GM06990 (cell line): ENCODE results near the gene BPIFB3.
"Not testable (repeated sequence)": the region's sequence is repeated elsewhere in the genome, so short reads cannot be mapped to it uniquely, and the experiment has no call there.

Source experiments
- DNase-seq: peaks from one replicate; pipeline ENCODE4 v3.0.0-alpha.2; 2011; ENCODE audit not compliant: insufficient read length; ENCODE audit errors: extremely low read depth
- H3K27me3 ChIP-seq: replicated peaks from 2 replicates; pipeline ENCODE4 v1.6.0; 2011; ENCODE audit warnings: low read length; ENCODE audit not compliant: control insufficient read depth, insufficient read depth
- H3K36me3 ChIP-seq: 2 replicates; pipeline ENCODE4 v1.5.1; 2011; ENCODE audit warnings: low read length; ENCODE audit not compliant: control insufficient read depth, insufficient read depth
- H3K4me3 ChIP-seq: replicated peaks from 2 replicates; pipeline ENCODE4 v1.5.1; 2011; ENCODE audit warnings: low read depth, mild to moderate bottlenecking, control low read depth, low read length
- TF ChIP-seq, protein P1 (sequence below): IDR thresholded peaks from 2 replicates; pipeline ENCODE4 v1.5.1; 2011; ENCODE audit warnings: low read length, control low read depth, mild to moderate bottlenecking, inconsistent platforms; ENCODE audit not compliant: insufficient read depth, poor library complexity, severe bottlenecking

Gene BPIFB3

DNA sequence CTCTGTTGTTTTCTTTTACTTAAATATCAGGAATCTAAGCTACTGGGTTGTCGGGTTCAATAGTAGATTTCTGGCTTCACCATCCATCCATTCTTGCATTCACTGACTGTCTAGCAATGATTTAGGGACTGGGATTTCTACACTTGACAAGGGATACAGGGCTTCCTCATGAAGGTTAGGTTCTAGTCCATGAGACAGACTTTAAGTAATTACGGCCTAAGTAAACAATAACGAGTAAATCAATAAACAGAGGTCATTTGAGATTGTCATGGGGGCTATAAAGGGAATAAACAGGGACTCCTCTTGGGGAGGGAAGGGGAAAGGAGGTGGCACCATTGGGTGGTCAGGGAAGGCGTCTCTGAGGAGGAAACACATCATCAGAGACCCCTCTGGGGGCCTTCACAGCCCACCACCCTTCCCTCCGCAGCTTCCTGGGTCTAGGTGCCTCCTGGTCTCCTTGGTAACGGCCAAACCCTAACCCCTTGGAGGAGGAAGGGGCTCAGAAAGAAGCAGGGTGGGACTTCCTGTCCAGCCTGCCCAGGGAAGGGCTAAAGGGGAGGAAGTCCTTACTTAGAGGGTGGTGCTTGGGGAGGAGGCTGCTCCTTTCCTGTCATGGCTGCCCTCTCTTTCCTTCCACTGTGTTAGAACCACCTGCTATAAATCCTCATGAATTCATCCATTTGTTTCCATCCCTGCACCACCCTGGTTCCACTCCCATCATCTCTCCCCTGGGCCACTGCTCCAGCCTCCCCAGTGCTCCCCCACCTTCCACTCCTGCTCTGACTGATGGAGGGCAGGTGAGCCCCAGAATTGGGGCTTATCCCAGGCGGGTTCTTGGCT lies 59.1 kb downstream of the BPIFB3 start:
- Histone ChIP-seq H3K4me3 (no peak overlapping the region), H3K27me3 (no peaks in the 10 kb centered on the region), H3K36me3 (no peaks in the 10 kb centered on the region)
- TF ChIP-seq, protein P1, sequence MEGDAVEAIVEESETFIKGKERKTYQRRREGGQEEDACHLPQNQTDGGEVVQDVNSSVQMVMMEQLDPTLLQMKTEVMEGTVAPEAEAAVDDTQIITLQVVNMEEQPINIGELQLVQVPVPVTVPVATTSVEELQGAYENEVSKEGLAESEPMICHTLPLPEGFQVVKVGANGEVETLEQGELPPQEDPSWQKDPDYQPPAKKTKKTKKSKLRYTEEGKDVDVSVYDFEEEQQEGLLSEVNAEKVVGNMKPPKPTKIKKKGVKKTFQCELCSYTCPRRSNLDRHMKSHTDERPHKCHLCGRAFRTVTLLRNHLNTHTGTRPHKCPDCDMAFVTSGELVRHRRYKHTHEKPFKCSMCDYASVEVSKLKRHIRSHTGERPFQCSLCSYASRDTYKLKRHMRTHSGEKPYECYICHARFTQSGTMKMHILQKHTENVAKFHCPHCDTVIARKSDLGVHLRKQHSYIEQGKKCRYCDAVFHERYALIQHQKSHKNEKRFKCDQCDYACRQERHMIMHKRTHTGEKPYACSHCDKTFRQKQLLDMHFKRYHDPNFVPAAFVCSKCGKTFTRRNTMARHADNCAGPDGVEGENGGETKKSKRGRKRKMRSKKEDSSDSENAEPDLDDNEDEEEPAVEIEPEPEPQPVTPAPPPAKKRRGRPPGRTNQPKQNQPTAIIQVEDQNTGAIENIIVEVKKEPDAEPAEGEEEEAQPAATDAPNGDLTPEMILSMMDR = no peak
- no peak for DNase-seq

DNA sequence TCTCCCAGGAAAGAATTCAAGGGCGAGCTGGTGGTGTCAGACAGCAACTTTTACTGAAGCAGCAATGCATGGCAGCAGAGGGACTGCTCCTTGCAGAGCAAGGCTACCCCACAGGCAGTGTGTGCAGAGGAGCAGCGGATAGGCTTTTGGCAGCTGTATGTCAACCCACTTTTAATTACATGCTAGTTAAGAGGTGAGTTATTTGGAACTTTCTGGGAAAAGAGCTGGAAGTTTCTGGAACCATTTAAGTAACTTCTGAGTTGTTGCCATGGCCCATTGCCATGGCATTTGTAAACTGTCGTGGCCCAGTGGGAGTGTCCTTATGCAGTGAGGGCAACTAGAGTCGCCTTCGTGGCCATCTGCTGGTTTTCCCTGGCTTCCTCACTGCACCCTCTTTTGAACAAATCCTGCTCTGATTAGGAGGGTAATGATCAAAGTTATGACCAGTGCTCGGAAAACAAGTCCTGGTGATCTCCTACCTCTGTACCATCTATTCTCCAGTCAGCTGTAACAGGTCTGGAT lies 59.7 kb downstream of the BPIFB3 start:
- no peak for DNase-seq
- TF ChIP-seq, protein P1 = no peak
- Histone ChIP-seq H3K36me3 (no peaks in the 10 kb centered on the region), H3K27me3 (no peaks in the 10 kb centered on the region), H3K4me3 (no peak overlapping the region)

DNA sequence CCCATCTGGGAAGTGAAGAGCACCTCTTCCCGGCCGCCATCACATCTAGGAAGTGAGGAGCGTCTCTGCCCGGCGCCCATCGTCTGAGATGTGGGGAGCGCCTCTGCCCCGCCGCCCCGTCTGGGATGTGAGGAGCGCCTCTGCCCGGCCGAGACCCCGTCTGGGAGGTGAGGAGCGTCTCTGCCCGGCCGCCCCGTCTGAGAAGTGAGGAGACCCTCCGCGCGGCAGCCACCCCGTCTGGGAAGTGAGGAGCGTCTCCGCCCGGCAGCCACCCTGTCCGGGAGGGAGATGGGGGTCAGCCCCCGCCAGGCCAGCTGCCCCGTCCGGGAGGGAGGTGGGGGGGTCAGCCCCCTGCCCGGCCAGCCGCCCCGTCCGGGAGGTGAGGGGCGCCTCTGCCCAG lies 61.8 kb downstream of the BPIFB3 start:
- H3K36me3 ChIP-seq, DNase-seq, H3K27me3 ChIP-seq, H3K4me3 ChIP-seq: not testable (repeated sequence)

DNA sequence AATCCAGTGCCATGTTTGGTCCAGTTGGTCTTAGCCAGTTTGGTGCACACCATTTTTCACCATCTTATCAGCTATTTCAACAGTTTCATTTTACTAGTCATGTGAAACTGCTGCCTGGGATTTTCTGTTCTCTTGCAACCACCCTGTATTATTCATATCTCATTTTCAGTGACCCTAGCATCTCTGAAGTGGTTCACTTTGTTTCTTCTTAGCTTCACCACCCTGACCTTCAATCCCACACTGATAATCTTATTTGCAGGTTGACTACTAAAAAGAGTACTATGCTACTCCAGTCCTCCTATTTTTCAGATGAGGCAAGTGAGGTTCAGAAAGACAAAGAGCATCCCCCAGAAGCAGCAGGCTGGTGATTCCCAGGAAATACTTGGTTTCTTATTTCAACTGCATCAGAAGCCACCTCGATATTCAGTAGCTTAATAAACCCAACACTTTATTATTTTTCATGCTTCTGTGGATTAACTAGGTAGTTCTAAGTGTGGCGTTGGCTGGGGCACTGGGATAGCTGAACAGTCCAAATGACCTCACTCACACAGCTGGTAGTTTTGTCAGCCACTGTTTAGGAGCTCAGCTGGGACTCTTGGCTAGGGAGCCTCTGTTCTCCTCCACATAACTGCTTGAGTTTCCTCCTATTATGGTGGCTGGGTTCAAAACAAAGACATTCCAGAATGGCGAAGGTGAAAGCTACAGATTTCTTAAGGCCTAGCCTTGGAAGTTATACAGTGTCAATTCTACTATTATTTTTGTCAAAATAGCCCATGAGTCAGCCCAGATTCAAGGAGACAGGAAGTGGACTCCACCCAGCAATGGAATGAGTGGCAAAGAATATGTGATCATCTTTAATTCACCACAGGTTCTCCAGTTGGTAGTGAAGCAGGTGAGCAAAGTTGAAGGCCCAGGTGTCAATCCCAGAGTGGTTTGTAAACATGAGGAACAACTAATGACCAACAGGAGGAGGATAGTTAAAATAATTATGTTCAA lies 66.3 kb downstream of the BPIFB3 start:
- TF ChIP-seq, protein P1 = no peak
- H3K4me3 ChIP-seq = no peak overlapping the region
- H3K36me3 ChIP-seq = no peaks in the 10 kb centered on the region
- DNase-seq = peak; percentile 22
- H3K27me3 ChIP-seq = no peaks in the 10 kb centered on the region; the same call in 1 of the 2 replicates

DNA sequence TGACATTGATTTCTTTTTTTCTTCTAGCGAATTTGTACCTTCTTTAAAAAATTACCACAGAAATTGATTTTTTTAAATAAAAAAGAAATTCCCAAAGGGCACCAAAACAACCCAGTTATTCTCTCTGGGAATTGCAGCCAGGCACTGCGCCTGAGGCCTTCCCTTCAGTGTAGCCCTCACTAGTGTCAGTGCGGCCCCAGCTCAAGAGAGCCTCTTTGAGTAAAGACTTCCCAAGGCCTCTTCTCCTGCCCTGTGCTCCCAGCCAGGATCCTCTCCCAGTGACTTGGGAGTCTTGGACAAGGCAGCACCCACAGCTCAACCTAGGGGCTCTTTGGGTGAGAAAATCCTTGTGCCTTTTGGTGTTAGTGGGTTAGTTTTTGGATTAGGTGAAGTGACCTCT lies 67.2 kb downstream of the BPIFB3 start:
- Histone ChIP-seq H3K36me3 (no peaks in the 10 kb centered on the region), H3K27me3 (no peaks in the 10 kb centered on the region; the same call in 1 of the 2 replicates), H3K4me3 (no peak overlapping the region)
- DNase-seq = no peak
- TF ChIP-seq, protein P1 = no peak

DNA sequence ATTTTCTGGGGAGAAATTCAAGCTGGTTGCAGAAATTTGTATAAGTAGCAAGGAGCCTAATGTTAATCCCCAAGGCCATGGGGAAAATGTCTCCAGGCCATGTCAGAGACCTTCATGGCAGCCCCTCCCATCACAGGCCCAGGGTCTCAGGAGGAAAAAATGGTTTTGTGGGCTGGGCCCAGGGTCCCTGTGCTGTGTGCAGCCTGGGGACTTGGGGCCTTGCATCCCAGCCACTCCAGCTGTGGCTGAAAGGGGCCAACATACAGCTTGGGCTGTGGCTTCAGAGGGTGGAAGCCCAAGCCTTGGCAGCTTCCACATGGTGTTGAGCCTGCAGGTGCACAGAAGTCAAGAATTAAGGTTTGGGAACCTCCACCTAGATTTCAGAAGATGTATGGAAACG lies 68.6 kb downstream of the BPIFB3 start:
- not testable (repeated sequence) for H3K4me3 ChIP-seq, DNase-seq, H3K27me3 ChIP-seq

More for the DNA sequence above, 68.6 kb downstream of the BPIFB3 start:
- H3K36me3 ChIP-seq = not testable (repeated sequence)
